Astrocyte of the spinal cord (primary cell): ENCODE measurements around the gene MXI1.

ENCODE experiments used
- DNase-seq: peaks from one replicate; pipeline ENCODE4 v3.0.0; 2011; ENCODE audit warnings: low read depth, low spot score
- H3K4me3 ChIP-seq: 2 replicates; pipeline ENCODE4 v1.5.1; 2011; ENCODE audit warnings: low read depth, mild to moderate bottlenecking, low read length, moderate library complexity
- in situ Hi-C: cut with HindIII; loops from 2 replicates; pipeline ENCODE4 v1.10.0; 2017; ENCODE audit warnings: low sequenced_read_pairs
- TF ChIP-seq, protein P1 (sequence below): IDR thresholded peaks from 2 replicates; pipeline ENCODE4 v1.5.1; 2012; ENCODE audit warnings: low read depth, mild to moderate bottlenecking, low read length, inconsistent platforms

MXI1 gene

DNA sequence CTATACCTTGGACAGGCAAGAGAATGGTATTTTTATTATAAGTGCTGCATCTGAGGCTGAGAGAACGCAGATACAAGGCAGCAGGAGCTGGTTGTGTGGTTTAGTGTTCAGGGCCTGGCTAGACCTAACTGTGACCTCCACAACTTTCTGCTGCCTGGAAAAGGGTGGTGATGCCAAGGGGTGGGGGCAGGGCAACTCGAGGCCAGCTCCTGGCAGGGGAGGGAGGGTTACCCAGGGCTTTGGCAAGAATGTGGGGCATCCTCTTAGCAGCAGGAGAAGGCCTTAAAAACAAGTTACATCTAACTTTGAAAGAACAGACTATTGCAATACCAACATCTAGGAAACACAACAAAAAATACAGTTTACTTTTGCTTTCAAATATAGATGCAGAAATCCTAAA, 13.0 kb downstream of the MXI1 start:
- TF ChIP-seq, protein P1, sequence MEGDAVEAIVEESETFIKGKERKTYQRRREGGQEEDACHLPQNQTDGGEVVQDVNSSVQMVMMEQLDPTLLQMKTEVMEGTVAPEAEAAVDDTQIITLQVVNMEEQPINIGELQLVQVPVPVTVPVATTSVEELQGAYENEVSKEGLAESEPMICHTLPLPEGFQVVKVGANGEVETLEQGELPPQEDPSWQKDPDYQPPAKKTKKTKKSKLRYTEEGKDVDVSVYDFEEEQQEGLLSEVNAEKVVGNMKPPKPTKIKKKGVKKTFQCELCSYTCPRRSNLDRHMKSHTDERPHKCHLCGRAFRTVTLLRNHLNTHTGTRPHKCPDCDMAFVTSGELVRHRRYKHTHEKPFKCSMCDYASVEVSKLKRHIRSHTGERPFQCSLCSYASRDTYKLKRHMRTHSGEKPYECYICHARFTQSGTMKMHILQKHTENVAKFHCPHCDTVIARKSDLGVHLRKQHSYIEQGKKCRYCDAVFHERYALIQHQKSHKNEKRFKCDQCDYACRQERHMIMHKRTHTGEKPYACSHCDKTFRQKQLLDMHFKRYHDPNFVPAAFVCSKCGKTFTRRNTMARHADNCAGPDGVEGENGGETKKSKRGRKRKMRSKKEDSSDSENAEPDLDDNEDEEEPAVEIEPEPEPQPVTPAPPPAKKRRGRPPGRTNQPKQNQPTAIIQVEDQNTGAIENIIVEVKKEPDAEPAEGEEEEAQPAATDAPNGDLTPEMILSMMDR = no peak
- no peak overlapping the region for H3K4me3 ChIP-seq
- in situ Hi-C loops = no loop called here
- no peak for DNase-seq

DNA sequence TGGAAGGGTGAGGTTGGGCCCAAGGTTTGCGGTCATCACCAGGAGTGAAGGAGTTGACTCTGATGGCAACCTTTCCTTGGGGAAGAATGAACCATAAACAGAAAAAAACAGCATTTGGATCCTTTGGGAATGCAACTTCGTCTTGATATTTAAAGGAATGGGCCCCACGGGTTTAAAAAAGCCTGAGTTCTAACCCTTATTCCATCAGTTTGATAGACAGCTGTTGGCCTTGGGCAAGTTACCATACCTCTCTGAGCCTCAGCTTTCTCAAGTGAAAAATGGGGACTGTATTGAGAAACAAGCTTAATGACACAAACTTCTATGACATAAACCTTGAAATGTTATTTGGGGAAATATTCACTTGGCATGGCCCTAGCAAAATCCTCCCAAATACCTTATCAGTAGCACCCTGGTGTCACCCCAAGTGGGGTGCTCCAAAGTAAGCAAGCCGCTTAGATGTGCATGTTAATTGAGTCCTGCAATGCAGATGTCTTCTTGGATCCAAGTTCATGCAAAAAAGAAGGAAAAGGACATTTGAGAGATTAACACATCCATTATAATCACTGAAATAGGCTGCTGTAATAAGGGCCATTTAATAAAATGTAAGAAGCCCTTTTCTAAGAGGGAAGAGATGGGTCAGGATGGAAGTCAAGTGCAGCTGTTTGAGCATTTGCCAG, 13.8 kb downstream of the MXI1 start:
- in situ Hi-C loops = no loop called here
- DNase-seq = no peak
- H3K4me3 ChIP-seq = peak overlapping the region; percentile 43

DNA sequence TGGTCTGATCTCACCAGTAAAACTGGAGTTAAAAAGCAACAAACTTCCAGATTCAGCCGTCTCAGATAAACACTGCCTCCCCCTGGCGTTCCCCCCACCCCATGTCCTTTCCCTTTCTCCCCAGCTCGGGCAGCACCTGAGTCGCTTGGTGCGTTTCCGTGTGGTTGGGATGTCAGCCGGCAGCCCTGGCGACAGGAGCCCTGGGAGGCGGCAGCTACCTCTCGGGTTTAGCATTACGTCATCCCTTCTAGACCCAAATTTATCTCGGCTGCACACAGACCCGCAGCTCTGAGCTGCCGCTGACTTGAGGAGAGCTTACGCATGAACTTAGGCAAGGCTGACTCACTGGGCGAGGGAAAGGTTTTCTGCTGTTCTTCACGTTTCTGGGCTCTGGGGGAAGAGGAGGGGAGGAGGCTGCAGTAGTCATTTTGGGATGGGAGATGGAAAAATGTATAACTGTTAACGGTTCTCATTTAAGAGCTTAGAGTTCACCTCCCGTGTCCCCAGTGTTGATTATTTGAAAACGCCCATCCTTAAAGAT, 14.4 kb downstream of the MXI1 start:
- peak; percentile 95 for DNase-seq
- H3K4me3 ChIP-seq = peak overlapping the region; percentile 43
- TF ChIP-seq, protein P1 = peak; percentile 47
- in situ Hi-C loops = no loop called here

More for the DNA sequence above, 13.8 kb downstream of the MXI1 start:
- TF ChIP-seq, protein P1 = no peak

DNA sequence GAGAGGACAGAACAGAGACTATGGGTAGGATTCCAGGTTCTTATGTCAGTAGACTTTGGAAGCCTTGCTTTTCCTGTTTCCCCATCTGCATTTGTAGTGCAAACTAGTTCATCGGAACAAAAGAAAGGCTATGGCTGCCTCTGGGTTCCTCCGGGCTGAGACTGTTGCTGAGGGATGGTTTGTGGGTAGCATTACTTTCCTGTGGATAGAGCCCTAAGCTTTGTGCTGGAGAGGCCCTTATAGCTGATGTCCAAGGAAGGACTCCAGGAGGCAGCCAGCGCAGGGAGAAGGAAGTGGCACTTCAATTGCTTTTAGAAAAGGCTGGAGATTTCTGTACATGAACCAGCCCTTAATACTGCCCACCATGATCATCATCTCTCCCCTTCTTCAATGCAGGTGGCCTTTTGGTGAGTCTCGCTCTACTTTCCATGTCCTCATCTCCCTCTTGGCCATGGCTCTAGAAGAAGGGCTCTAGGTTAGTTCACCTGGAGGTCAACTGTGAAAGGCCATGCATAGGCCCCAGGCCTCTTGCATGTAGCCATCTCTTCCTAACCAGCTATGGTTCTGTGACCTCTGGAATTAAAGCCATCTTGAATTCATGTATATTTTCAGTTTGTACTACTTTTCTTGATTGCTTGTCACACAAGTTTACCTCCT, 15.4 kb downstream of the MXI1 start:
- TF ChIP-seq, protein P1 = no peak
- H3K4me3 ChIP-seq = no peak overlapping the region
- DNase-seq = no peak
- in situ Hi-C loops = no loop called here

DNA sequence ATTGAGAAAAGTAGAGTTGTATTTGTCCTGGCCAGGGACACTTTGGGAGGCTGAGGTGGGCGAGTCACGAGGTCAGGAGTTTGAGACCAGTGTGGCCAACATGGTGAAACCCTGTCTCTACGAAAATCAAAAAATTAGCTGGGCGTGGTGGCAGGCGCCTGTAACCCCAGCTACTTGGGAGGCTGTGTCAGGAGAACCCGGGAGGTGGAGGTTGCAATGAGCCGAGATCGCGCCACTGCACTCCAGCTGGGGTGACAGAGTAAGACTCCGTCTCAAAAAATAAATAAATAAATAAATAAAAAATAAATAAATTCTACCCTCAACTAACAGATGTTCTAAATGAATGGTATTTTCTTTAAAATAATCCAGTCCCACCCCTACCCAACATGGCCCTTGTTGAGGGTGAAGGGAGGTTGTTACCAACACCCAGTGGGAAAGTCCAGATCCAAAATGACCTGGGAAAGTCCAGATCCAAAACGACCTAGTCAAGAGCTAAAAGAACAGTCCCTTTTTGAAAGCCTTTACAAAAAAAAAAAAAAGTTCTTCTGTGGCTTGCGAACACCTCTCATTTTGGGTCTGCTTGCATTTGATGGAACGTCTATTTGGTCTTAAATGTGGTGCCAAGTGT, 16.0 kb downstream of the MXI1 start:
- no peak for DNase-seq
- in situ Hi-C loops = no loop called here
- no peak overlapping the region for H3K4me3 ChIP-seq
- TF ChIP-seq, protein P1 = no peak

DNA sequence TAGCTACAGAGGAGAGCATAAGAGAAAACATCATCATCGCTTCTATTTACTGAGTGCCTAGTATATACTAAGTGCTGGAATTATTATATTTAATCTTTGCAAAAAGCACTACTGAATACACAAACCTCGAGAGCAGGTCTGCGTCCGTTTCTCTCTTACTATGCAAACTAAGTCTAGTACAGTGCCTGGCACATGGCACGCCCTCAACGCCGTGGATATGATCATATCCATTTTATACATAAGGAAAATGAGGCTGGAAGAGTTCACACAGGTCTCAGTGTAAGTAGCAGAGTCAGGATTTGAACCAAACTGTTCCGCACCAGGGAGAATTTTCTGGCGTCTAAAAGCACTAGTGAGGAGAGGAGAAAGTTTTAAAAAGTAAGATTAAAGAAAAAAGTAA, 17.6 kb downstream of the MXI1 start:
- H3K4me3 ChIP-seq = peak overlapping the region; percentile 75
- TF ChIP-seq, protein P1 = no peak
- no peak for DNase-seq
- in situ Hi-C loops = no loop called here
